H54 (cell line): ENCODE results near the gene RAP1B.
A peak's percentile ranks its signal among the peaks of the same experiment; 100 is the strongest.

Experiments
- DNase-seq: peaks from one replicate; pipeline ENCODE4 v3.0.0; 2011; ENCODE audit warnings: low spot score, mixed read lengths; ENCODE audit not compliant: insufficient read length
- FAIRE-seq: peaks from 3 replicates; lab custom pipeline; 2011; peaks lifted over from hg19 to GRCh38; lab: Jason Lieb, UNC
- POLR2A ChIP-seq: IDR thresholded peaks from 2 replicates; pipeline ENCODE4 v1.6.1; 2011; ENCODE audit warnings: low read depth, mild to moderate bottlenecking, low read length

The RAP1B gene

GRCh38 chr12:68591734-68592418 lies 18.8 kb upstream of the RAP1B start:
- TF ChIP-seq POLR2A, result no peak
- DNase-seq (no peak), FAIRE-seq (no peak)

- no peak for TF ChIP-seq POLR2A
- FAIRE-seq, result no peak
- no peak for DNase-seq
These were observed 15.5 kb upstream of the RAP1B start for GRCh38 chr12:68595241-68595640.

- FAIRE-seq, result peak; percentile 11
- no peak for DNase-seq
- TF ChIP-seq POLR2A, result no peak
These were observed 8.9 kb upstream of the RAP1B start for GRCh38 chr12:68601767-68602166.

- FAIRE-seq (no peak), DNase-seq (no peak)
- no peak for TF ChIP-seq POLR2A
These were observed 8.0 kb upstream of the RAP1B start for GRCh38 chr12:68602720-68603119.

- FAIRE-seq, result no peak
- TF ChIP-seq POLR2A, result no peak
- DNase-seq, result no peak
These were observed 2.5 kb upstream of the RAP1B start for GRCh38 chr12:68608191-68608590.

- TF ChIP-seq POLR2A, result no peak
- FAIRE-seq (peak; percentile 53), DNase-seq (peak; percentile 18)
These were observed 715 bp upstream of the RAP1B start for GRCh38 chr12:68609998-68610369.

- peak; percentile 50 for FAIRE-seq
- TF ChIP-seq POLR2A, result 0 out of 2 replicates have a peak, but pooled peaks have one; percentile 6
- peak; percentile 19 for DNase-seq
These were observed 551 bp downstream of the RAP1B start for GRCh38 chr12:68611094-68611805.

- TF ChIP-seq POLR2A, result no peak
- no peak for DNase-seq
- no peak for FAIRE-seq
These were observed 1.1 kb downstream of the RAP1B start for GRCh38 chr12:68611806-68612160.

GRCh38 chr12:68612202-68612601 lies 1.5 kb downstream of the RAP1B start:
- peak; percentile 20 for FAIRE-seq
- no peak for TF ChIP-seq POLR2A
- no peak for DNase-seq

GRCh38 chr12:68612697-68613096 lies 2.0 kb downstream of the RAP1B start:
- DNase-seq, result no peak
- TF ChIP-seq POLR2A, result no peak
- peak; percentile 87 for FAIRE-seq

- TF ChIP-seq POLR2A, result no peak
- FAIRE-seq (no peak), DNase-seq (no peak)
These were observed 2.7 kb downstream of the RAP1B start for GRCh38 chr12:68613209-68613904.

- no peak for TF ChIP-seq POLR2A
- no peak for DNase-seq
- no peak for FAIRE-seq
These were observed 3.5 kb downstream of the RAP1B start for GRCh38 chr12:68614105-68614679.

- DNase-seq, result no peak
- FAIRE-seq, result peak; percentile 60
- TF ChIP-seq POLR2A, result no peak
These were observed 4.1 kb downstream of the RAP1B start for GRCh38 chr12:68614769-68615168.

- TF ChIP-seq POLR2A, result no peak
- peak; percentile 23 for DNase-seq
- peak; percentile 89 for FAIRE-seq
These were observed 6.6 kb downstream of the RAP1B start for GRCh38 chr12:68617160-68617926.
